Neutrophil (primary cell): ENCODE data around the gene ADAMTSL5.
"Not testable (repeated sequence)": the region's sequence is repeated elsewhere in the genome, so short reads cannot be mapped to it uniquely, and the experiment has no call there.

ENCODE experiments used
- H3K27ac ChIP-seq: fragments of 200-600 bp; sonication (generic); 2 replicates; pipeline ENCODE4 v1.5.1; 2016; ENCODE audit warnings: mild to moderate bottlenecking, moderate library complexity
- H3K27me3 ChIP-seq: fragments of 200-600 bp; sonication (generic); 2 replicates; pipeline ENCODE4 v1.6.0; 2016; ENCODE audit warnings: mild to moderate bottlenecking
- H3K36me3 ChIP-seq: fragments of 200-600 bp; sonication (generic); 2 replicates; pipeline ENCODE4 v1.5.1; 2017
- H3K4me1 ChIP-seq, 2 experiments: fragments of 200-600 bp in 1 of 2; sonication (generic) in 1 of 2; 1 replicate in 1 of 2; 2 replicates in 1 of 2; pipeline versions ENCODE4 v1.5.1 to v1.6.1; 2013 to 2016; ENCODE audit warnings: low read depth in 1 of 2, low read length in 1 of 2, mild to moderate bottlenecking in 1 of 2, moderate library complexity in 1 of 2; ENCODE audit not compliant: control insufficient read depth in 1 of 2, insufficient read depth in 1 of 2
- H3K4me3 ChIP-seq, 2 experiments: fragments of 200-600 bp in 1 of 2; sonication (generic) in 1 of 2; 1 replicate in 1 of 2; 2 replicates in 1 of 2; pipeline ENCODE4 v1.5.1; 2013 to 2016; ENCODE audit warnings: low read depth in 1 of 2, low read length in 1 of 2, mild to moderate bottlenecking in 1 of 2, moderate library complexity in 1 of 2
- H3K9me3 ChIP-seq: fragments of 200-600 bp; sonication (generic); 2 replicates; pipeline ENCODE4 v1.5.1; 2016
- TF ChIP-seq, protein P1 (sequence below): fragments of 200-600 bp; sonication (generic); IDR thresholded peaks from 2 replicates; pipeline ENCODE4 v1.5.1; 2016; ENCODE audit warnings: antibody characterized with exemption

Gene ADAMTSL5

DNA sequence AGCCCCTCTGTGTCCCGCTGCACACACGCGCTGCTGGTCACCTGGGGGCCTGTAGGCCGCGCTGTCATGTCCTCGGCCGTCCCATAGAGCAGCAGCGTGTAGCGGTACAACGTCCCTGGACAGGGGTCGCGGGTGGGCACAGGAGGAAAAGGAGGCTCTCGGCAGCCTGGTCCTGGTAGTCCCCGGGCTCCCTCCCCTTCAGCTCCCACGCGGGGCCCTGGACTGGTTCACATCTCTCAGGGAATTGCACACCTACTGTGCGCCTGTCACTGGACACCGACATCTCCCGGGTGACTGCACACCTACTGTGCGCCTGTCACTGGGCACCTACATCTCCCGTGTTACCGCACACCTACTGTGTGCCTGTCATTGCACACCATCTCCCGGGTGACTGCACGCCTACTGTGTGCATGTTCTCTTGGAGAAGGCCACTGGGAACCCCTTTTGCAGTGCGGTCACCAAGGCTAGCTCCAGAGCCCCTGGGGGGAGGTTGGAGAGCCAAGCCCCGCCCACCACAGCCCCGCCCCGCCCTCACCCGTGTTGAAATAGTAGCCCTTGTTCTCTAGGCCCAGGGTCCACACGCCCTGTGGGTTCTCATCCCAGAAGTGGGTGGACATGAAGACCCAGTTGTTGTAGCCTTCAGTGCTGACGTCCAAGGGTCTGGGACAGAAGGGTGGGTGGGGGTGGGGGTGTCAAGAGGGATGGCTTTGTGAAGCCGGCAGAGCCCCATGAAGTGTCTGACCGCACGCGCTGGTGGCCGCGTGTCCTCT is 30.3 kb downstream of the ADAMTSL5 start:
- peaks cover 18 to 22% of the 10 kb centered on the region in 2 experiments for H3K4me1 ChIP-seq
- no peaks in the 10 kb centered on the region for H3K36me3 ChIP-seq
- TF ChIP-seq, protein P1, sequence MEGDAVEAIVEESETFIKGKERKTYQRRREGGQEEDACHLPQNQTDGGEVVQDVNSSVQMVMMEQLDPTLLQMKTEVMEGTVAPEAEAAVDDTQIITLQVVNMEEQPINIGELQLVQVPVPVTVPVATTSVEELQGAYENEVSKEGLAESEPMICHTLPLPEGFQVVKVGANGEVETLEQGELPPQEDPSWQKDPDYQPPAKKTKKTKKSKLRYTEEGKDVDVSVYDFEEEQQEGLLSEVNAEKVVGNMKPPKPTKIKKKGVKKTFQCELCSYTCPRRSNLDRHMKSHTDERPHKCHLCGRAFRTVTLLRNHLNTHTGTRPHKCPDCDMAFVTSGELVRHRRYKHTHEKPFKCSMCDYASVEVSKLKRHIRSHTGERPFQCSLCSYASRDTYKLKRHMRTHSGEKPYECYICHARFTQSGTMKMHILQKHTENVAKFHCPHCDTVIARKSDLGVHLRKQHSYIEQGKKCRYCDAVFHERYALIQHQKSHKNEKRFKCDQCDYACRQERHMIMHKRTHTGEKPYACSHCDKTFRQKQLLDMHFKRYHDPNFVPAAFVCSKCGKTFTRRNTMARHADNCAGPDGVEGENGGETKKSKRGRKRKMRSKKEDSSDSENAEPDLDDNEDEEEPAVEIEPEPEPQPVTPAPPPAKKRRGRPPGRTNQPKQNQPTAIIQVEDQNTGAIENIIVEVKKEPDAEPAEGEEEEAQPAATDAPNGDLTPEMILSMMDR, result no peak
- no peak overlapping the region for H3K27ac ChIP-seq
- no peaks in the 10 kb centered on the region for H3K27me3 ChIP-seq
- H3K9me3 ChIP-seq, result no peaks in the 10 kb centered on the region
- no peak overlapping the region for H3K4me3 ChIP-seq

DNA sequence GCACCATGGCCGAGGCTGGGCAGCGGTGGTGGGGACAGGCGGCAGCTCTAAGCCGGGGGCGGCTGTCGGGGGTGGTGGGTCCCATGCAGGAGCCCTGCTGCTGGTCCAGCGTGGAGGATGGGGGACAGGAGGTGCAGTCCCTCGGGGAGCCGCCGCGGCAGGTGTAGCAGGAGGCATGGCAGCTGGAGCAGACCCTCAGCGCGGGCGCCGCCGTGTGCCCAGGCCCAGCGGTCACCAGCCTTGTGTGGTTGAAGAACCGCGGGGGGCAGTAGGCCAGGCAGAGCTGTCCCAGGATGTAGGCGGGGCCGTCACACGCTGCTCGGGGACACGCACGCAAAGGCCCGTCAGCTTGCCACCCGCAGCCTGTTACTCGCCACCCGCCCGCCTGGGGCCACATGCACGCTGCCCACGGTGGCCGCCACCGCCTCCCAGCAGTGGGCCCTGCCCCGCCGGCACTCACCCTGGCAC is 30.9 kb downstream of the ADAMTSL5 start:
- H3K36me3 ChIP-seq, result peaks cover 6% of the 10 kb centered on the region
- TF ChIP-seq, protein P1, result no peak
- H3K9me3 ChIP-seq, result no peaks in the 10 kb centered on the region
- H3K27me3 ChIP-seq, result no peaks in the 10 kb centered on the region
- H3K4me1 ChIP-seq, result peaks cover 18 to 22% of the 10 kb centered on the region in 2 experiments
- no peak overlapping the region for H3K4me3 ChIP-seq
- H3K27ac ChIP-seq, result no peak overlapping the region

DNA sequence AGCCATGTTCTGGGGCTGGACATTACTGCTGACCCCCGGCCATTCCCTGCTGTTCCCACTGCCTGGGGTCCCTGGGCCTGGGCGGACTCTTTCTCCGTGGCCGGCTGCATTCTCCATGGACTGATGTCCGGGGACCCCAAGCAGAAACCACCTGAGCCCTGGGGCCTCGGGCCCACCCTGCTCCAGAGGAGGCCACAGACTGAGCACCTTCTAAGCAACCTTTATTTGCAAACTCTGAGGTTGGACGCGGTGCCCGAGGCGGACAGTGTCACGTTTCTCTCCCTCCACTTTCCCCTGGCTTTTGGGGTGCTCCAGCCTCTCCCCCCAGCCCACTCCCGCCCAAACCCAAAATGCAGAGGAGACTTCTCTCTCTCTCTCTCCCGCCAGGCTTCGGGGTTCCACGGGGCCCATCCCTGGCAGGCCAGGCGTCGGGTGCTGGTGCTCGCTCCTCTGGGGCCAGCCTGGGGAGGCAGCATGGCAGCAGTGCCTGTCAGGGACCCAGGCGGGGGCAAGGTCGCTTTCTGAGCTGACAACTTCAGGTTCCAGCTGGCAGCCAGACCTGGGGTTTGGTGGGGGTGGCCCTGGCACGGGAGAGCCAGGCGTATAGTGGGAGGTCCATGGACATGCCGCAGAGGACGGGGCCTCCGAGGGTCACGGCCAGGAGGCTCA is 31.5 kb downstream of the ADAMTSL5 start:
- H3K9me3 ChIP-seq, result no peaks in the 10 kb centered on the region
- H3K27ac ChIP-seq, result no peak overlapping the region
- no peaks in the 10 kb centered on the region for H3K27me3 ChIP-seq
- H3K4me1 ChIP-seq, result peaks cover 18 to 22% of the 10 kb centered on the region in 2 experiments
- peaks cover 10% of the 10 kb centered on the region for H3K36me3 ChIP-seq
- no peak overlapping the region for H3K4me3 ChIP-seq
- TF ChIP-seq, protein P1, result no peak

DNA sequence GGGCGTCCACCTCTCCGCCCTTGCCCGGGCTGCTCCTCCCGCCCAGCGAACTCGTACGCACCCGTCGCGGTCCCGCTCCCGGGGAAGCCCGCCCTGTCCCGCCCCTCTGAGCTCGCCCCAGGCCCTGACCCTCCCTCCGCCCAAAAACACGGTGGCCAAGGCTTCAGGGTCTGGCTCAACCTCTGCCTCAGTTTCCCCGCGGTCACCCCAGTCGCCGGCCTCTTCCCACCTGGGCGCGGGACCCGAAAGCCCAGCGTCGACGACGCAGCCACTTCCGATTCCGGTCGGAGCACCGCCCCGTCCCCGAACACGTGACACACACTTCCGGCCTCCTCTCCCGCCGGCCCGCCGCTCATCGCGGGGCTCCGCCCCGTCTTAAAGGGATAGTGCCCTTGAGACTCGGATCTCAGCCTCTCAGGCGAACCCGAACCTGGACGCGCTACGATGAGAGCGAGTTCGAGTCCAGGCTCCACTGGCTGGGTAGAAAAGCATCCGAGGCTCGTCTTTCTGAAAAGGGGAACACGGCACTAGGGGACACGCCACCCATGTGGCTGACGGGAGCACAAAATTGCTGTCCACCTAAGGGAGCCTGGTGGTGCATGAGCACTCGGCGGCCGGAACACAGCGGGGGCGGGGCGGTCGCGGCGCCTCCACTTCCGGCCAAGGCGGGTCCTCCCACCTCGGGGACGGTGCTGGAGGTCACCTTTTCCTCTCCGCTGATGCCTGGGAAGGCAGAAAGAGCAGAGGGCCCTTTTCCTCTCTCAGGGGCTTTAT is 33.7 kb downstream of the ADAMTSL5 start, which contains the start of gene C19orf25:
C19orf25 (minus strand) TSS at position 282 of the 774 bp plus-strand sequence. CDS start 312 bp downstream, outside the sequence.
- TF ChIP-seq, protein P1, result no peak
- peaks cover 20 to 22% of the 10 kb centered on the region in 2 experiments for H3K4me1 ChIP-seq
- peak within 1 kb of the TSS; percentile 83 for H3K27ac ChIP-seq
- peak within 1 kb of the TSS; percentile 75 to 97 for H3K4me3 ChIP-seq
- no peaks in the 10 kb centered on the region for H3K27me3 ChIP-seq
- no peaks in the 10 kb centered on the region for H3K9me3 ChIP-seq
- peaks cover 32% of the 10 kb centered on the region for H3K36me3 ChIP-seq

- H3K4me3 ChIP-seq, H3K9me3 ChIP-seq: not testable (repeated sequence)
- peaks cover 33% of the 10 kb centered on the region for H3K36me3 ChIP-seq
These were observed 35.8 kb downstream of the ADAMTSL5 start for GRCh38 chr19:1477056-1477455.

More at GRCh38 chr19:1477056-1477455, 35.8 kb downstream of the ADAMTSL5 start:
- not testable (repeated sequence) for H3K27ac ChIP-seq
- H3K27me3 ChIP-seq, result peaks cover 20% of the 10 kb centered on the region
- peaks cover 20 to 22% of the 10 kb centered on the region in 2 experiments for H3K4me1 ChIP-seq
